GM13977 (cell line): ENCODE data around the gene RNF10.

ENCODE experiments used
- DNase-seq: peaks from one replicate; pipeline ENCODE4 v3.0.0; 2012; ENCODE audit warnings: low spot score
- CTCF ChIP-seq: IDR thresholded peaks from 2 replicates; pipeline ENCODE4 v1.5.1; 2012; ENCODE audit warnings: mild to moderate bottlenecking, control low read depth; ENCODE audit not compliant: insufficient read depth; ENCODE audit errors: extremely low read depth, missing control alignments
- in situ Hi-C: fragments of 300-500 bp; cut with MboI; formaldehyde crosslinking; loops from one replicate; pipeline ENCODE4 v1.12.0; 2022; ENCODE audit warnings: low sequenced_read_pairs, low pct_unique_long_range_greater_than_20kb, mixed read lengths, inconsistent platforms; ENCODE audit not compliant: unreplicated experiment

The RNF10 gene

GRCh38 chr12:120618954-120619615 is 84.9 kb downstream of the RNF10 start:
- in situ Hi-C loops, result no loop called here
- no peak for TF ChIP-seq CTCF
- DNase-seq, result no peak

- in situ Hi-C loops, result no loop called here
- no peak for TF ChIP-seq CTCF
- DNase-seq, result no peak
Measured at GRCh38 chr12:120620624-120621023, 86.5 kb downstream of the RNF10 start.

- TF ChIP-seq CTCF, result peak; percentile 51
- peak; percentile 64 for DNase-seq
Measured at GRCh38 chr12:120625557-120626419, 91.6 kb downstream of the RNF10 start.

More at GRCh38 chr12:120625557-120626419, 91.6 kb downstream of the RNF10 start:
- in situ Hi-C loops, result no loop called here
